ENCODE results near the gene BOD1L1. TPM values are rescaled to one million over a fixed set of nuclear protein-coding genes. Genes with fewer than 3 reads are reported as not detected.
A peak's percentile ranks its signal among the peaks of the same experiment; 100 is the strongest.

Gene BOD1L1
- total RNA-seq, 2 experiments from 2014 or later = 39.3 to 39.6 TPM

DNA sequence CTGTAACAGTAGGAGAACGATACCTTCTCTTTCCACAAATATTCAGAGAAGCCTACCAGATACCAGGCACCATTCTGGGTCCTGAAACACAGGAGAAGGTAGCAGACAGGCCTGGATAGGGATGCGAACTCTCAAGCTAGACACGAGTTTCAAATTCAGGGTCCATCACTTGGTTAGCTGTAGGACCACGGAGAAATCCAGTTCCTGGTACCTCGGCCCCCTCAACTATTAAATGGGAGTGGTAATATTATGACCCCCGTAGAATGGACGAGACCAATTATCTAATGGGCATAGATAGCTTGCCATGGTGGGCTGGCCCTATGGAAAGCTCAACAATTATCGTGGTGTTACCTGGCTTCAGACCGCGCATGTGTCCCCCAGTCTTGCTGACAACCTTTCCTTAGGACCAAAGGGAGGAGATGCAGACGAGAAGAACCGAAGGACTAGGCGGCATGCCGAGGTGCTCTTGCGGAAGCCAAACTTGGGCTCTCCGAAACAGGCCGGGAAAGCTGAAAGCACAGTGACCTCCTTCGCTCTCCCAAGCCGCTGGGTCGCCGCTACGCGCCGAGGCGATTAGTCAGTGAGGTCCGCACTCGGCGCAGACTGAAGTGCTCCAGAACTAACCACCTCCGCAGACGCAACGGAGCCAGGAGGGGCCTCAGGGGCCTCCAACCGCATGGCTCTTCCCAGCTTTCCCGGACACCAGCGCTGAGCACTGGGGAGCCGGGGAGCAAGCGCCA, 102.9 kb downstream of the BOD1L1 start:
- no peaks in the 10 kb centered on the region for H3K36me3 ChIP-seq (ENCODE audit: insufficient read depth, low read length)
- H3K27ac ChIP-seq (ENCODE audit: low read depth in 1 of 2, low read length in 2 of 2) = no peak overlapping the region
- Mint-ChIP-seq H3K27me3 (peaks cover 94% of the 10 kb centered on the region), H3K36me3 (ENCODE audit: low read depth) (no peaks in the 10 kb centered on the region), H3K9me3 (no peaks in the 10 kb centered on the region), H3K4me3 (no peak overlapping the region), H3K4me1 (ENCODE audit: low read depth) (peaks cover 27% of the 10 kb centered on the region), H3K27ac (no peak overlapping the region)
- ChIA-PET CTCF (no interaction called here), POLR2A (no interaction called here)
- no peak overlapping the region for H3K4me3 ChIP-seq (ENCODE audit: low read length)
- intact Hi-C loops (cut with DNase I, micrococcal nuclease) = no loop called here
- peaks cover 38% of the 10 kb centered on the region for H3K4me1 ChIP-seq (ENCODE audit: insufficient read depth, low read length)
- peaks cover 12 to 39% of the 10 kb centered on the region in 2 experiments for H3K9me3 ChIP-seq (ENCODE audit: control insufficient read depth in 1 of 2, insufficient read depth in 1 of 2, low read length in 2 of 2)
- no peak for TF ChIP-seq CTCF (IDR thresholded peaks at IDR 0.05)
- peak in 1 of 14 experiments; percentile 3 for DNase-seq
- no peak for ATAC-seq (ENCODE audit: poor library complexity)
- H3K27me3 ChIP-seq (ENCODE audit: control insufficient read depth in 1 of 2, insufficient read depth in 2 of 2, low read length in 2 of 2) = peaks cover 74 to 91% of the 10 kb centered on the region in 2 experiments

DNA sequence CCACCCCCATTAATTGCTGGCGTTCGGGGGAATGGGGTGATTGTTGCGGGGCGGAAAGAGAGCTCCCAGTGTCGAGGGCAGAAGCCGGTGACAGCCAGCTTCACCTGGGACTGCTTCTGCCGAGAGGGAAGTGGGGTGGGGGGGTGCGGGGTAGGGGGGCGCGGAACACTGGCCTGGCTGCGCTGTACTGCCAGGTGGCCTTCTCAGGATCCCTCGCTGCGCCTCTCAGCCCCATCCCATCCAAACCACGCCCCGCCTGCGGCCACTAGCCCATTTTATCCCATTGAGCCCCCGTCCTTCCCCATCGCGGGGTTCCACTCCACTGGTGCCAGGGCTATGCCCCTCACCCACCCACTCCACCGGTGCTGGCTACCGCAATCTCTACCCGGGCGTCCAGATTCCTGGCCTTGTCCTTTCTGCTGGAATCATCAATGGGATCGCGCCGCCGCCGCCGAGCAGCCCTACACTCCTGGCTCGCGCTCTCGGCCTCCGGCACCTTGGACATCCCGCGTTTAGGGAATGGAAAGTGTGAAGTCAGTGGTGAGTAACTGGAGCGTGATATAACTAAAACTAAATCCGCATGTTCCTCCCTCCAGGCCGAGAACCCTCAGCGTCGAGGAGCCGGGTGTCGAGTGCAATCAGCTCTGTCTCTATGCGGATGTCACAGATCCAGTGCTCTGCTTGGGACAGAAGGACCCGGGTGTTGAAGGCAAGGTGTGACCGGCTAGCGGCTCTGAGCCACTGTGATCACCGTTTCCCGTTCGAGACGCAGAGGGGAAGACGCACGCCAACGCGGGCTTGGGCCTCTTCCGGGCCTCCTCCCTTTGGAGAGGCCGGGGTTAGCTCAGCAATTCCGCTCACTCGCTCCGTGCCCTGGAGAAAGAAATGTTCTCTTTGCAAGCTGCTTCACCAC, 103.7 kb downstream of the BOD1L1 start:
- peaks cover 30% of the 10 kb centered on the region for H3K4me1 ChIP-seq (ENCODE audit: insufficient read depth, low read length)
- H3K9me3 ChIP-seq (ENCODE audit: control insufficient read depth in 1 of 2, insufficient read depth in 1 of 2, low read length in 2 of 2) = peaks cover 12 to 32% of the 10 kb centered on the region in 2 experiments
- peaks cover 19% of the 10 kb centered on the region for H3K4me1 Mint-ChIP-seq (ENCODE audit: low read depth)
- intact Hi-C loops (cut with DNase I, micrococcal nuclease) = no loop called here
- H3K27me3 ChIP-seq (ENCODE audit: control insufficient read depth in 1 of 2, insufficient read depth in 2 of 2, low read length in 2 of 2) = peaks cover 66 to 89% of the 10 kb centered on the region in 2 experiments
- no peak overlapping the region for H3K27ac Mint-ChIP-seq
- DNase-seq (peak in 1 of 14 experiments; percentile 3), ATAC-seq (ENCODE audit: poor library complexity) (no peak)
- POLR2A ChIA-PET = no interaction called here
- H3K27me3 Mint-ChIP-seq = peaks cover 94% of the 10 kb centered on the region
- peak overlapping the region; percentile 20 for H3K4me3 Mint-ChIP-seq
- TF ChIP-seq CTCF (IDR thresholded peaks at IDR 0.05) = no peak
- no peak overlapping the region for H3K27ac ChIP-seq (ENCODE audit: low read depth in 1 of 2, low read length in 2 of 2)
- CTCF ChIA-PET = no interaction called here
- H3K4me3 ChIP-seq (ENCODE audit: low read length) = no peak overlapping the region
- H3K9me3 Mint-ChIP-seq = no peaks in the 10 kb centered on the region
- no peaks in the 10 kb centered on the region for H3K36me3 ChIP-seq (ENCODE audit: insufficient read depth, low read length)
- H3K36me3 Mint-ChIP-seq (ENCODE audit: low read depth) = no peaks in the 10 kb centered on the region

- no peak overlapping the region for H3K4me3 ChIP-seq (ENCODE audit: low read length)
- peaks cover 22% of the 10 kb centered on the region for H3K4me1 ChIP-seq (ENCODE audit: insufficient read depth, low read length)
- Mint-ChIP-seq H3K36me3 (ENCODE audit: low read depth) (no peaks in the 10 kb centered on the region), H3K4me1 (ENCODE audit: low read depth) (peaks cover 11% of the 10 kb centered on the region), H3K27ac (no peak overlapping the region), H3K9me3 (no peaks in the 10 kb centered on the region), H3K4me3 (peak overlapping the region; percentile 20), H3K27me3 (peaks cover 89% of the 10 kb centered on the region)
- no peaks in the 10 kb centered on the region for H3K36me3 ChIP-seq (ENCODE audit: insufficient read depth, low read length)
- no peak for ATAC-seq (ENCODE audit: poor library complexity)
- H3K27ac ChIP-seq (ENCODE audit: low read depth in 1 of 2, low read length in 2 of 2) = no peak overlapping the region
- intact Hi-C loops (cut with DNase I, micrococcal nuclease) = no loop called here
- ChIA-PET POLR2A (no interaction called here), CTCF (no interaction called here)
- H3K9me3 ChIP-seq (ENCODE audit: control insufficient read depth in 1 of 2, insufficient read depth in 1 of 2, low read length in 2 of 2) = peaks cover 12 to 32% of the 10 kb centered on the region in 2 experiments
- no peak for TF ChIP-seq CTCF (IDR thresholded peaks at IDR 0.05)
- peaks cover 59 to 82% of the 10 kb centered on the region in 2 experiments for H3K27me3 ChIP-seq (ENCODE audit: control insufficient read depth in 1 of 2, insufficient read depth in 2 of 2, low read length in 2 of 2)
- DNase-seq = peak in 1 of 14 experiments; percentile 3
These were observed 104.4 kb downstream of the BOD1L1 start for GRCh38 chr4:13523105-13523477.
